Activated naive CD4-positive, alpha-beta T cell treated with anti-CD3 and anti-CD28 coated beads for 36 hours (primary cell): ENCODE results near the gene PHLDA3. TPM values are rescaled to one million over a fixed set of nuclear protein-coding genes. Genes with fewer than 3 reads are reported as not detected.

ENCODE experiments used
- CTCF ChIA-PET: fragments of 350-600 bp; sonication (Branson Sonifier 250); formaldehyde crosslinking; loops from one replicate; lab custom pipeline; 2021; ENCODE audit warnings: antibody characterized with exemption; lab: Charles Lee
- DNase-seq: peaks from one replicate; pipeline ENCODE4 v3.0.0-alpha.2; 2020
- H3K27ac Mint-ChIP-seq: one replicate; pipeline ENCODE4 v1.8.0; 2021; ENCODE audit warnings: mild to moderate bottlenecking, mixed read lengths
- H3K27me3 Mint-ChIP-seq: one replicate; pipeline ENCODE4 v1.8.0; 2021; ENCODE audit warnings: low read depth, mixed read lengths
- H3K36me3 Mint-ChIP-seq: one replicate; pipeline ENCODE4 v1.8.0; 2021; ENCODE audit warnings: low read depth, mixed read lengths
- H3K4me1 Mint-ChIP-seq: one replicate; pipeline ENCODE4 v1.8.0; 2021; ENCODE audit warnings: low read depth, mixed read lengths
- H3K4me3 Mint-ChIP-seq: one replicate; pipeline ENCODE4 v1.8.0; 2021; ENCODE audit warnings: mild to moderate bottlenecking, moderate library complexity, mixed read lengths
- H3K9me3 Mint-ChIP-seq: one replicate; pipeline ENCODE4 v1.8.0; 2021; ENCODE audit warnings: mixed read lengths
- intact Hi-C: fragments of 100-400 bp; cut with micrococcal nuclease; formaldehyde crosslinking; loops from one replicate; pipeline ENCODE4 v1.15.1; 2023
- total RNA-seq, 2 experiments: library from RNA; stranded (reverse); gene quantifications; one replicate each; pipeline ENCODE4 v1.2.3, GENCODE V29; 2021

PHLDA3 gene
- total RNA-seq, 2 experiments from 2014 or later: 19.5 TPM

GRCh38 chr1:201502511-201502857 lies 33.5 kb upstream of the PHLDA3 start:
- CTCF ChIA-PET: interaction anchor here (0.6 to 16.2 kb wide), 4 partner anchors 11 to 260 kb away, joined by 3 to 287 read pairs (median 39); no protein-coding TSS in a partner anchor
- Mint-ChIP-seq H3K9me3 (no peaks in the 10 kb centered on the region), H3K36me3 (no peaks in the 10 kb centered on the region), H3K27ac (no peak overlapping the region), H3K27me3 (no peaks in the 10 kb centered on the region), H3K4me3 (no peak overlapping the region), H3K4me1 (peaks cover 32% of the 10 kb centered on the region)
- intact Hi-C loops: loop anchor here (10.0 kb wide), 1 partner anchor 838 kb away; the partner anchor contains the start of gene DDX59
- DNase-seq: no peak

DNA sequence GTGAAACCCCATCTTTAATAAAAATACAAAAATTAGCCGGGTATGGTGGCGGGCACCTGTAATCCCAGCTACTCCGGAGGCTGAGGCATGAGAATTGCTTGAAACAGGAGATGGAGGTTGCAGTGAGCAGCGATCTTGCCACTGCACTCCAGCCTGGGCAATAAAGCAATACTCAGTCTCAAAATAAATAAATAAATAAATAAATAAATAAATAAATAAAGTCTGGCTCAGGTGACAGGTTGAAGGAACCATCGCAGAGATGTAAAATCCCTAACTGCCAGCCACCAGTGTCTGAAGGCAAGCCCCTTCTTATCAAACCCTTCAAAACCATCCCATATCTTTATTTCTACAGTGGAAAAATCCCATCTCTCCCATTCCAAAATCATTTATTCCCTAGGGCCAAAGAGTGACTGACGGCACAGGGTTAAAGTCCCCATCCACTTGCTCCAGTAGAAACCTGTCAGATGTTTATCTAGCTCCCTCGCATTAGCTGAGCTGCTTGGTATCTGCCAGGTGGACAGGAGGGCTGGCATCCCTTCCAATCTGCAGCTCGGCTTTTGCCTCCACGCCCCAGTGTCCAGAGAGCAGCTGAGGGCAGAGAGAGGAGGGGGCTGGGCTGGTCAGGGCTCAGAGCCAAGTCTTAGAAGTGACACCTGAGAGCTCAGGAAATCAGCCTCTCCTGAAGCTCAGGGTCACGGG lies 33.0 kb upstream of the PHLDA3 start:
- H3K9me3 Mint-ChIP-seq: no peaks in the 10 kb centered on the region
- no peaks in the 10 kb centered on the region for H3K27me3 Mint-ChIP-seq
- no peak for DNase-seq
- H3K27ac Mint-ChIP-seq: no peak overlapping the region
- intact Hi-C loops: loop anchor here (10.0 kb wide), 1 partner anchor 837 kb away; the partner anchor contains the start of gene DDX59
- peaks cover 28% of the 10 kb centered on the region for H3K4me1 Mint-ChIP-seq
- no peaks in the 10 kb centered on the region for H3K36me3 Mint-ChIP-seq
- CTCF ChIA-PET: interaction anchor here (1.0 to 16.2 kb wide), 6 partner anchors 11 to 247 kb away, joined by 3 to 287 read pairs (median 12); no protein-coding TSS in a partner anchor
- H3K4me3 Mint-ChIP-seq: no peak overlapping the region

DNA sequence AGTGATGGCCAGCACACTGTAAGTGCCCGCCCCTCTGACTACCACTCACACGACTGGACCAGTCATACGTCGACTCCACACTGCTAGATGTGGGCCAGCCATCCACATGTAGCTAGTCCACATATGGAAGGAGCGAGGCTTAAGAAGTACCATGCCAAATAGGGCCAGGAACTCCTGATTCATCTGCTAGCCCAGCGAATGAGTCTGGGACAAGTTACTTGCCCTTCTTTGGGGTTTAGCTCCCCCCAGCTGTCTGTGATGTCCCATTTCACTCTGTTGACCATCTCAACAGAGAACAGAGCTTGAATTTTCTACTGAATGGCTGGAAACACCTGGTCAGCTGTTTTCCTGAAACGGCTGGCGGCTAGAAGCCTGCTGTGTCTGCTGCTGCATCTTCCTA lies 32.2 kb upstream of the PHLDA3 start:
- no peak overlapping the region for H3K4me3 Mint-ChIP-seq
- DNase-seq: no peak
- no peaks in the 10 kb centered on the region for H3K36me3 Mint-ChIP-seq
- peaks cover 25% of the 10 kb centered on the region for H3K4me1 Mint-ChIP-seq
- CTCF ChIA-PET: interaction anchor here (1.0 to 5.9 kb wide), 5 partner anchors 12 to 247 kb away, joined by 3 to 69 read pairs (median 9); no protein-coding TSS in a partner anchor
- intact Hi-C loops: loop anchor here (10.0 kb wide), 1 partner anchor 836 kb away; the partner anchor contains the start of gene DDX59
- no peaks in the 10 kb centered on the region for H3K27me3 Mint-ChIP-seq
- H3K9me3 Mint-ChIP-seq: no peaks in the 10 kb centered on the region
- H3K27ac Mint-ChIP-seq: no peak overlapping the region

GRCh38 chr1:201500670-201501120 lies 31.7 kb upstream of the PHLDA3 start:
- Mint-ChIP-seq H3K4me3 (no peak overlapping the region), H3K27me3 (no peaks in the 10 kb centered on the region), H3K9me3 (no peaks in the 10 kb centered on the region), H3K27ac (no peak overlapping the region), H3K4me1 (peaks cover 20% of the 10 kb centered on the region), H3K36me3 (peaks cover 3% of the 10 kb centered on the region)
- DNase-seq: no peak
- CTCF ChIA-PET: interaction anchor here (1.0 to 5.9 kb wide), 5 partner anchors 13 to 246 kb away, joined by 3 to 69 read pairs (median 9); no protein-coding TSS in a partner anchor
- intact Hi-C loops: loop anchor here (10.0 kb wide), 1 partner anchor 836 kb away; the partner anchor contains the start of gene DDX59

DNA sequence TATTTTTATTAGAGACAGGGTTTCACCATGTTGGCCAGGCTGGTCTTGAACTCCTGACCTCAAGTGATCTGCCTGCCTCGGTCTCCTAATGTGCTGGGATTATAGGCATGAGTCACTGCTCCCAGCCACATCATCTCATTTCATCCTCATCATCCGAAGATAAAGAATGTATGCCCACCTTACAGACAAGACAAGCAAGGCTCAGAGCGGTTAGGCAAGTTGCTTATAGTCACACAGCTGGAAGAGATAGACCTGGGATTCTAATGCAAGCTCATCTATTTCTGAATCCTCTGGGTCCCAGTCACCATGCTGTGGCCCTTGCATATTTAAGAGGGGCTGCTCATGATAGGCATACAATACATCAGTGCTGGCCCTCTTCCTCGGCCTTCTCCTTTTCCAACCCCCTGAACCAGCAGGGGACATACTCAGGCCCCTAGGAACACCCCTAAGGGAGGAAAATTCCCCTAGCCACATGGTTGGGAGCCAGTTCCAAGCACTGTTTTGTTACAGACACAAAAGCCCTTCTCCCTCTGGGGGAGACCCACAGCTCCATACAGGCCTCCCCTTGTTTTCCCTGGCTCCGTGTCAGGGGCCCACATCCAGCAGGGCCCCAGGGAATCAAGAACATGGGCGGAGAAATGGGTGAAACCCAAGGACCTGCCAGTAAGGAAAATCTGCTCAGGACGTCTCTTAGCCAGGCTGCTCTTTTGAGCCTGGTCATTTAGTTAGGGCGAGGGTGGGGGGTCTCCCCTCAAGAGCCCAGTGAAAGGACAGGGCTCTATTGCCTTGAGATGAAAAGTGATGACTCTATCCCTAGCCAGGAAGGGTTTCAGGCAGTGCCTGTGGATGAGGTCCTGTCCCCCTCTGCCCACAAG lies 31.0 kb upstream of the PHLDA3 start:
- intact Hi-C loops: loop anchor here (10.0 kb wide), 1 partner anchor 835 kb away; the partner anchor contains the start of gene DDX59

DNA sequence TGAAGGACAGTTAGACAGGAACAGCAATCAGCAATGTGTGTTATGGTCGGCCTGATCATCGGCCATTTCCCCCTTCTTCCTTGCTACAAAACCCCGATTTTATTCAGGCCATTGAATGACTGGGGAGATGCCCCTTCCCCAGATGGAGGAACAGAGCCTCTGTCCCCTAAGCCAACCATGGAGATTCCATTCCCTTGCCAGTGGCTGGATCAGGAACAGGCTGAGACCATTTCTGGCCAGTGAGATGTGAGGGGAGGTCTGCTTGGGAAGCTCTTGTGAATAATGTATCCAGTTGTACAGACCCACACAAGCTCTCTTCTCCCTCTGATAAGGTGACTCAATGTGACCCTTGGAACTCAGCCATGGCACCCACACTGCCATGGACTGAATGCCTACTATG lies 30.2 kb upstream of the PHLDA3 start:
- Mint-ChIP-seq H3K4me3 (no peak overlapping the region), H3K9me3 (no peaks in the 10 kb centered on the region), H3K27me3 (no peaks in the 10 kb centered on the region), H3K36me3 (peaks cover 13% of the 10 kb centered on the region), H3K4me1 (peaks cover 11% of the 10 kb centered on the region), H3K27ac (no peak overlapping the region)
- no peak for DNase-seq
- CTCF ChIA-PET: interaction anchor here (3.0 to 7.5 kb wide), 2 partner anchors 14 to 17 kb away, joined by 14 to 45 read pairs; no protein-coding TSS in a partner anchor
- intact Hi-C loops: no loop called here

More for the DNA sequence above, 31.0 kb upstream of the PHLDA3 start:
- Mint-ChIP-seq H3K27ac (no peak overlapping the region), H3K27me3 (no peaks in the 10 kb centered on the region), H3K9me3 (no peaks in the 10 kb centered on the region), H3K4me3 (no peak overlapping the region), H3K4me1 (peaks cover 14% of the 10 kb centered on the region), H3K36me3 (peaks cover 5% of the 10 kb centered on the region)
- no peak for DNase-seq
- CTCF ChIA-PET: interaction anchor here (1.3 to 7.5 kb wide), 4 partner anchors 13 to 22 kb away, joined by 6 to 69 read pairs (median 30); no protein-coding TSS in a partner anchor

GRCh38 chr1:201498621-201499020 lies 29.6 kb upstream of the PHLDA3 start:
- no peaks in the 10 kb centered on the region for H3K9me3 Mint-ChIP-seq
- H3K27me3 Mint-ChIP-seq: no peaks in the 10 kb centered on the region
- intact Hi-C loops: no loop called here
- CTCF ChIA-PET: interaction anchor here (1.5 to 7.5 kb wide), 3 partner anchors 14 to 17 kb away, joined by 5 to 45 read pairs (median 14); no protein-coding TSS in a partner anchor
- peaks cover 7% of the 10 kb centered on the region for H3K4me1 Mint-ChIP-seq
- H3K36me3 Mint-ChIP-seq: peaks cover 17% of the 10 kb centered on the region
- no peak overlapping the region for H3K4me3 Mint-ChIP-seq
- no peak overlapping the region for H3K27ac Mint-ChIP-seq
- no peak for DNase-seq

GRCh38 chr1:201497935-201498509 lies 29.0 kb upstream of the PHLDA3 start:
- H3K4me1 Mint-ChIP-seq: peaks cover 2% of the 10 kb centered on the region
- no peaks in the 10 kb centered on the region for H3K27me3 Mint-ChIP-seq
- H3K36me3 Mint-ChIP-seq: peaks cover 22% of the 10 kb centered on the region
- H3K4me3 Mint-ChIP-seq: no peak overlapping the region
- CTCF ChIA-PET: interaction anchor here (1.5 to 7.5 kb wide), 2 partner anchors 15 to 16 kb away, joined by 5 to 45 read pairs; no protein-coding TSS in a partner anchor
- DNase-seq: no peak
- no peaks in the 10 kb centered on the region for H3K9me3 Mint-ChIP-seq
- intact Hi-C loops: no loop called here
- no peak overlapping the region for H3K27ac Mint-ChIP-seq

GRCh38 chr1:201496296-201496690 lies 27.3 kb upstream of the PHLDA3 start:
- Mint-ChIP-seq H3K4me1 (no peaks in the 10 kb centered on the region), H3K36me3 (peaks cover 27% of the 10 kb centered on the region), H3K27me3 (no peaks in the 10 kb centered on the region), H3K9me3 (no peaks in the 10 kb centered on the region), H3K4me3 (no peak overlapping the region), H3K27ac (no peak overlapping the region)
- CTCF ChIA-PET: interaction anchor here (4.5 to 7.5 kb wide), 2 partner anchors 14 to 16 kb away, joined by 19 to 45 read pairs; no protein-coding TSS in a partner anchor
- intact Hi-C loops: no loop called here
- no peak for DNase-seq

- Mint-ChIP-seq H3K4me3 (no peak overlapping the region), H3K36me3 (peaks cover 27% of the 10 kb centered on the region), H3K27me3 (no peaks in the 10 kb centered on the region), H3K4me1 (no peaks in the 10 kb centered on the region), H3K27ac (no peak overlapping the region), H3K9me3 (no peaks in the 10 kb centered on the region)
- CTCF ChIA-PET: interaction anchor here (1.0 to 7.5 kb wide), 3 partner anchors 14 to 45 kb away, joined by 4 to 45 read pairs (median 19); no protein-coding TSS in a partner anchor
- no peak for DNase-seq
- intact Hi-C loops: no loop called here
Measured at GRCh38 chr1:201495551-201496295, 26.7 kb upstream of the PHLDA3 start.
